Kasumi-1 (cell line): Measurements from ENCODE around the gene EFCAB9.
"Not testable (repeated sequence)": the region's sequence is repeated elsewhere in the genome, so short reads cannot be mapped to it uniquely, and the experiment has no call there.

Source experiments
- DNase-seq, 2 experiments: peaks; one replicate each; lab custom pipeline; 2025; lab: John Stamatoyannopoulos, UW

The EFCAB9 gene

DNA sequence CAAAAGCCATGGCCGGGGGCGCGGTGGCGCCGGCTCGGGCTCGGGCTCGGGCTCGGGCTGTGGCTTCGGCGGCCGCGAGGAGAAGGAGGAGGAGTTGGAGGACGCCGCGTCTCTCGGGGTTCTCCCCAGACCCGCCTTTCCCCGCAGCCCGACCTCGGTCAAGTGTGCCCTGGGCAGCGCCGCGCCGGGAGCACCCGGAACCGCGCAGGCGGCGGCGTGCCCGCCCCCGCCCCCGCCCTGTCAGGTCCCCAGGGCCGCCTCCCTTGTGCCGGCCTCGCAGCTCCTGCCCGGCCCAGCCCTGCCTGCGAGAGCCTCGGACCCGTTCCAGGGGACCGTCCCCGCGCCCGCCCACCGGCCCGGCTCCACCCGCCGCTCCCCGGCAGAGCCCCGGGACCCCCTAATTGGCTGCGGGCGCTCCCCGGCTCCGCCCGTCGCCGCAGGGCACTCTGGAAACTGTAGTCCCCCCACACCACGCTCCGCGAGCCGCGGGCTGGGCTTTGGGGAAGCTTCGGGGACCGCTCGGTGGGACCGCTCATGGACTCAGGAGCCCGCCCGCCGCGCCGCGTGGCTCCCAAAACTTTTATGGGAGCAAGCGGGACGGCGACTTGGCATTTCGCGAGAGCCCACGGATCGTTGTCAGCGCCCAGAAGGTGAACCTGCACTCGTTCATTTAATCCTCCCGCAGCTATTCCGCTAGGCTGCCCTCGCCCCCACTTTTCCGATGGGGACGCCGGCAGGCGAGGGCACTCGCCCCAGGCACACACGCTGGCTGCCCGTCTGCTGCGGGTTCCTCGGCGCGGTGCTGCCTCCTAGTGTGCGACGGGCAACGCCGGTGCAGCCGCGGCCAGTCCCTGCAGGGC is 5.7 kb upstream of the EFCAB9 start, which contains the start of gene STK10:
STK10 (minus strand) TSS at position 192 of the 860 bp plus-strand sequence; CDS start at position 10, 182 bp downstream.
- DNase-seq: peak; percentile 77 to 82

GRCh38 chr5:172188893-172189692 is 4.9 kb upstream of the EFCAB9 start:
- no peak for DNase-seq

GRCh38 chr5:172189693-172190296 is 4.2 kb upstream of the EFCAB9 start:
- DNase-seq: no peak

GRCh38 chr5:172194985-172195774 is 1.2 kb downstream of the EFCAB9 start:
- DNase-seq: no peak

GRCh38 chr5:172197775-172198174 is 3.8 kb downstream of the EFCAB9 start:
- not testable (repeated sequence) for DNase-seq

GRCh38 chr5:172199446-172199845 is 5.5 kb downstream of the EFCAB9 start:
- DNase-seq: no peak

- DNase-seq: no peak
Observed at GRCh38 chr5:172200476-172200875, 6.5 kb downstream of the EFCAB9 start.

DNA sequence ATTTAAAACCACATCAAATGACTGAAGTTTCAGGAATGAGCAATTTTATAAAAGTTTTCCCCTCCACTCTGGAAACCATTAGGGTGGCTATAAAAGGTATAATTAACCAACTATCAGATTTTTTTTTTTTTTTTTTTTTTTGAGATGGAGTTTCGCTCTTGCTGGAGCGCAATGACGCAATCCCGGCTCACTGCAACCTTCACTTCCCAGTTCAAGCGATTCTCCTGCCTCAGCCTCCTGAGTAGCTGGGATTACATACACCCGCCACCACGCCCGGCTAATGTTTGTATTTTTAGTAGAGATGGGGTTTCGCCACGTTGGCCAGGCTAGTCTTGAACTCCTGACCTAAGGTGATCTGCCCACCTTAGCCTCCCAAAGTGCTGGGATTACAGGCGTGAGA is 12.0 kb downstream of the EFCAB9 start:
- DNase-seq: not testable (repeated sequence)

DNA sequence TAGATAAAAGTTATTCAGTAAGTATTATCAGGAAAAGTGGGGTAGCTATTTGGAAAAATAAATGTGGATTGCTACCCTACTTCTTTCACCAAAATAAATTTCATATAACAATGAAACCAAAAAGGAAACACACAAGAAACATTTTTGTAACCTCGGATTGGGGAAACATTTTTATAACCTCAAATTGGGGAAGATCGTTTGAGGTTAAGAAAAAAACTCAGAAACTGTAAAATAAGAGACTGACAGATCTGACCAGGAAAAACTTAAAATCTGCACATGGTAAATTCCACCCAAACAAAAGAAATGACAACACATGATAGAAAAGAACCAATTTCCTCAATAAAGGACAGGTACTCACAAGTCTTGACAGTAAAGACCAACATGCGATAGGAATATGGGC is 13.5 kb downstream of the EFCAB9 start:
- DNase-seq: peak; percentile 10 to 17

DNA sequence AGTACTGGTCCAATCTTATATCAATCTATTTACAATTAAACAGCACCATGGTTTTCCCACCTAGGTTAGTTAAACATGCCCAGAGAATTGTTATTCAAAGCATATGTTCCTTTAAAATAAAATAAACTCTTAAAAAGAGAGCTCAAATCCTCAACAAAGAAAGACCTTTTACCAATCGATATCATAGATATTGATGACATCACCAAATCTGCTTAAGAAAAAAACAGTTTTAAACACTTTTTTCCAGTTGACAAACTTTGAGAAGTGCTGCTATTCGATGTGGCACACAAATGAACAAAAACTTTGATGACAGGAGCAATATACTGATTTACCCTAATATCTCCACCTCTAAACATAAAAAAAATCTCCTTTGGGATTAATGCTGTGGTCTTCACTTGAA is 15.7 kb downstream of the EFCAB9 start:
- no peak for DNase-seq

DNA sequence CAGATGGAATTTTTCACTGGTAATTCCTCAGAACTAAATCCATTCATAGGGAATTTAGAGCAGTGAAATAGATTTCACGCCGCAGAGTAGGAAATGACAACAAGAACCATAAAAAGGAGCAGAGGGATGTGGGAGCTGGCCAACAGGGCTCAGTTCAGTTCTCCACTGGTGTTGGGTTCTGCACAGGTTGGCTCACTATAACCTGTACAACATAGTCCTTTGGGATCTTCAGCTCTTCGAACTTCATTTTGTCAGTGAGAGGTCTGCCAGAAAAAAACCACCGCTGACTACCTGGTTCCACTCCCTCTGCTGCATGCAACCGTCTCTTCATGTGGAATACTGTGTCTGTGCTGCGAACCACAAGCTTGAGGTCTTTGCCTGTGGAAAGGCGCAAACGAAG is 17.7 kb downstream of the EFCAB9 start:
- DNase-seq: no peak

GRCh38 chr5:172213126-172213525 is 19.2 kb downstream of the EFCAB9 start:
- no peak for DNase-seq

DNA sequence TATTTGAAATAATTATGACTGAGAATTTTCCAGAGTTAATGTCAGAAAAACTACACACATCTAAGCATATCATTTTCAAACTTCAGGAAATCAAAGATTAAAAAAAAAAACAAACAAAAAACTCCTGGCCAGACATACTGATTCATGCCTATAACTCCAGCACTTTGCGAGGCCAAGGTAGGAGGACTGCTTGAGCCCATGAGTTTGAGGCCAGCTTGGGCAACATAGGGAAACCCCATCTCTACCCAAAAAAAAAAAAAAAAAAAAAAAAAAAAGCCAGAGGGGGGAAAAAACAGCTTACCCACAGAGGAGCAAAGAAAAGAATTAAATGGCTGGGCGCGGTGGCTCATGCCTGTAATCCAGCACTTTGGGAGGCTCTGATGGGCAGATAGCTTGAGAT is 22.4 kb downstream of the EFCAB9 start:
- DNase-seq: no peak

- no peak for DNase-seq
Observed at GRCh38 chr5:172219296-172219695, 25.3 kb downstream of the EFCAB9 start.

- peak in 1 of 2 experiments; percentile 7 for DNase-seq
Observed at GRCh38 chr5:172223901-172224873, 30.2 kb downstream of the EFCAB9 start.

- DNase-seq: no peak
Observed at GRCh38 chr5:172224996-172225395, 31.0 kb downstream of the EFCAB9 start.

DNA sequence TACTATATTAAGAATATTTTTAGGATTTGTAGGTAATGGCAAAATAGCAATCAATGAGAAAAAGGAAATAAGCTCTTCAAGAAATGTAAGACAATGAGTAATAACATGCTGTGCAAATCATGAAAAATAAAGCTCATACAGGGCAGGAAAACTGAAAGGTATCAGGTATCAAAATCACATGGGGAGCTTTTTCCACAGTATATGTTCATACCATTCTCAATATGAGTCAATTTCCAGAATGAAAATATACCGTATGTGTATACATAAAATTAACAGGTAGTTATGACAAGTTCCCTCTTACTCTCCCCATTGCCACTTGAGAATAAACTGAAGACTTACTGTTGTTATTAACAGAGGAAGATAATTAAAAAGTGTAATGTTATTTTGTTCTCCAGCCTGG is 35.9 kb downstream of the EFCAB9 start:
- no peak for DNase-seq

- no peak for DNase-seq
Observed at GRCh38 chr5:172234031-172234430, 40.1 kb downstream of the EFCAB9 start.

- peak; percentile 42 to 62 for DNase-seq
Observed at GRCh38 chr5:172235132-172235780, 41.3 kb downstream of the EFCAB9 start.
